ENCODE measurements around the gene TBC1D14.

TBC1D14 gene

GRCh38 chr4:6918338-6918737, 8.7 kb downstream of the TBC1D14 start:
- Histone ChIP-seq H3K4me3 (replicated peaks; ENCODE audit: low read depth, low read length) (no peak overlapping the region), H3K36me3 (ENCODE audit: control insufficient read depth, insufficient read depth, low read length) (no peaks in the 10 kb centered on the region; the same call in 1 of the 2 replicates), H3K27me3 (replicated peaks; ENCODE audit: control insufficient read depth, insufficient read depth, low read length) (no peaks in the 10 kb centered on the region)
- DNase-seq (ENCODE audit: extremely low read depth, insufficient read length): no peak
- TF ChIP-seq CTCF (IDR thresholded peaks at IDR 0.05; ENCODE audit: insufficient read depth, low read length, poor library complexity, severe bottlenecking): no peak

GRCh38 chr4:6920171-6920570, 10.5 kb downstream of the TBC1D14 start:
- H3K27me3 ChIP-seq (replicated peaks; ENCODE audit: control insufficient read depth, insufficient read depth, low read length): no peaks in the 10 kb centered on the region
- H3K36me3 ChIP-seq (ENCODE audit: control insufficient read depth, insufficient read depth, low read length): peaks cover 7% of the 10 kb centered on the region
- H3K4me3 ChIP-seq (replicated peaks; ENCODE audit: low read depth, low read length): no peak overlapping the region
- DNase-seq (ENCODE audit: extremely low read depth, insufficient read length): no peak
- no peak for TF ChIP-seq CTCF (IDR thresholded peaks at IDR 0.05; ENCODE audit: insufficient read depth, low read length, poor library complexity, severe bottlenecking)

GRCh38 chr4:6923507-6923906, 13.9 kb downstream of the TBC1D14 start:
- no peak for DNase-seq (ENCODE audit: extremely low read depth, insufficient read length)
- peaks cover 7% of the 10 kb centered on the region for H3K36me3 ChIP-seq (ENCODE audit: control insufficient read depth, insufficient read depth, low read length)
- H3K4me3 ChIP-seq (replicated peaks; ENCODE audit: low read depth, low read length): no peak overlapping the region
- no peaks in the 10 kb centered on the region for H3K27me3 ChIP-seq (replicated peaks; ENCODE audit: control insufficient read depth, insufficient read depth, low read length)
- no peak for TF ChIP-seq CTCF (IDR thresholded peaks at IDR 0.05; ENCODE audit: insufficient read depth, low read length, poor library complexity, severe bottlenecking)

GRCh38 chr4:6924361-6924779, 14.7 kb downstream of the TBC1D14 start:
- no peak for DNase-seq (ENCODE audit: extremely low read depth, insufficient read length)
- peaks cover 7% of the 10 kb centered on the region for H3K36me3 ChIP-seq (ENCODE audit: control insufficient read depth, insufficient read depth, low read length)
- no peaks in the 10 kb centered on the region for H3K27me3 ChIP-seq (replicated peaks; ENCODE audit: control insufficient read depth, insufficient read depth, low read length)
- no peak for TF ChIP-seq CTCF (IDR thresholded peaks at IDR 0.05; ENCODE audit: insufficient read depth, low read length, poor library complexity, severe bottlenecking)
- no peak overlapping the region for H3K4me3 ChIP-seq (replicated peaks; ENCODE audit: low read depth, low read length)

GRCh38 chr4:6925357-6925836, 15.8 kb downstream of the TBC1D14 start:
- peaks cover 7% of the 10 kb centered on the region for H3K36me3 ChIP-seq (ENCODE audit: control insufficient read depth, insufficient read depth, low read length)
- DNase-seq (ENCODE audit: extremely low read depth, insufficient read length): no peak
- no peak for TF ChIP-seq CTCF (IDR thresholded peaks at IDR 0.05; ENCODE audit: insufficient read depth, low read length, poor library complexity, severe bottlenecking)
- no peak overlapping the region for H3K4me3 ChIP-seq (replicated peaks; ENCODE audit: low read depth, low read length)
- no peaks in the 10 kb centered on the region for H3K27me3 ChIP-seq (replicated peaks; ENCODE audit: control insufficient read depth, insufficient read depth, low read length)

- TF ChIP-seq CTCF (IDR thresholded peaks at IDR 0.05; ENCODE audit: insufficient read depth, low read length, poor library complexity, severe bottlenecking): no peak
- Histone ChIP-seq H3K27me3 (replicated peaks; ENCODE audit: control insufficient read depth, insufficient read depth, low read length) (no peaks in the 10 kb centered on the region), H3K4me3 (replicated peaks; ENCODE audit: low read depth, low read length) (no peak overlapping the region), H3K36me3 (ENCODE audit: control insufficient read depth, insufficient read depth, low read length) (peaks cover 7% of the 10 kb centered on the region)
- DNase-seq (ENCODE audit: extremely low read depth, insufficient read length): no peak
Observed at GRCh38 chr4:6926081-6926480, 16.5 kb downstream of the TBC1D14 start.

Measured in GM06990 (cell line).